Endometrium (tissue), 2 donors: ENCODE measurements around the gene HCAR2.
"Not testable (repeated sequence)": the region's sequence is repeated elsewhere in the genome, so short reads cannot be mapped to it uniquely, and the experiment has no call there.

Source experiments
- FAIRE-seq: peaks from 2 replicates; lab custom pipeline; 2012; peaks lifted over from hg19 to GRCh38; lab: Jason Lieb, UNC
- donor health status: control.
- donor health status: control.

Gene HCAR2

GRCh38 chr12:122716658-122717057 is 13.5 kb upstream of the HCAR2 start, which contains the start of gene HCAR3:
TSS of gene HCAR3 (minus strand) at chr12:122716811. CDS start at chr12:122716737, 74 bp downstream.
- not testable (repeated sequence) for FAIRE-seq

GRCh38 chr12:122715211-122715610 is 12.1 kb upstream of the HCAR2 start:
- FAIRE-seq = not testable (repeated sequence)

- not testable (repeated sequence) for FAIRE-seq
Observed at GRCh38 chr12:122713491-122714188, 10.5 kb upstream of the HCAR2 start.

GRCh38 chr12:122711266-122711665 is 8.1 kb upstream of the HCAR2 start:
- FAIRE-seq = not testable (repeated sequence)

- not testable (repeated sequence) for FAIRE-seq
Observed at GRCh38 chr12:122710341-122710740, 7.2 kb upstream of the HCAR2 start.

- not testable (repeated sequence) for FAIRE-seq
Observed at GRCh38 chr12:122709287-122709686, 6.1 kb upstream of the HCAR2 start.

- FAIRE-seq = not testable (repeated sequence)
Observed at GRCh38 chr12:122703841-122704240, 684 bp upstream of the HCAR2 start.

- FAIRE-seq = not testable (repeated sequence)
Observed at GRCh38 chr12:122701481-122701880, 1.7 kb downstream of the HCAR2 start.

GRCh38 chr12:122700038-122700710 is 3.0 kb downstream of the HCAR2 start:
- FAIRE-seq = not testable (repeated sequence)

- not testable (repeated sequence) for FAIRE-seq
Observed at GRCh38 chr12:122696922-122697321, 6.2 kb downstream of the HCAR2 start.

GRCh38 chr12:122691566-122691965 is 11.6 kb downstream of the HCAR2 start:
- no peak for FAIRE-seq

- FAIRE-seq = no peak
Observed at GRCh38 chr12:122688291-122688690, 14.9 kb downstream of the HCAR2 start.

GRCh38 chr12:122687086-122687485 is 16.1 kb downstream of the HCAR2 start:
- FAIRE-seq = no peak

- no peak for FAIRE-seq
Observed at GRCh38 chr12:122686538-122686937, 16.6 kb downstream of the HCAR2 start.

GRCh38 chr12:122684297-122684813 is 18.8 kb downstream of the HCAR2 start:
- no peak for FAIRE-seq

- no peak for FAIRE-seq
Observed at GRCh38 chr12:122681814-122682213, 21.3 kb downstream of the HCAR2 start.

- not testable (repeated sequence) for FAIRE-seq
Observed at GRCh38 chr12:122680989-122681388, 22.2 kb downstream of the HCAR2 start.

- FAIRE-seq = not testable (repeated sequence)
Observed at GRCh38 chr12:122676781-122677180, 26.4 kb downstream of the HCAR2 start.

- not testable (repeated sequence) for FAIRE-seq
Observed at GRCh38 chr12:122676015-122676414, 27.1 kb downstream of the HCAR2 start.

- no peak for FAIRE-seq
Observed at GRCh38 chr12:122672515-122672914, 30.6 kb downstream of the HCAR2 start.

- no peak for FAIRE-seq
Observed at GRCh38 chr12:122669397-122670070, 33.6 kb downstream of the HCAR2 start.

GRCh38 chr12:122668268-122668667 is 34.9 kb downstream of the HCAR2 start:
- FAIRE-seq = no peak

GRCh38 chr12:122665759-122666158 is 37.4 kb downstream of the HCAR2 start:
- no peak for FAIRE-seq
